AG09319 (cell line): Measurements from ENCODE around the gene SSTR5.

Source experiments
- DNase-seq: peaks from one replicate; pipeline ENCODE4 v3.0.0-alpha.2; 2010; ENCODE audit warnings: low read depth; ENCODE audit errors: extremely low read depth
- CTCF ChIP-seq: IDR thresholded peaks from 2 replicates; pipeline ENCODE4 v1.5.1; 2011; ENCODE audit warnings: low read depth, mild to moderate bottlenecking, inconsistent platforms, low read length, moderate library complexity

SSTR5 gene

DNA sequence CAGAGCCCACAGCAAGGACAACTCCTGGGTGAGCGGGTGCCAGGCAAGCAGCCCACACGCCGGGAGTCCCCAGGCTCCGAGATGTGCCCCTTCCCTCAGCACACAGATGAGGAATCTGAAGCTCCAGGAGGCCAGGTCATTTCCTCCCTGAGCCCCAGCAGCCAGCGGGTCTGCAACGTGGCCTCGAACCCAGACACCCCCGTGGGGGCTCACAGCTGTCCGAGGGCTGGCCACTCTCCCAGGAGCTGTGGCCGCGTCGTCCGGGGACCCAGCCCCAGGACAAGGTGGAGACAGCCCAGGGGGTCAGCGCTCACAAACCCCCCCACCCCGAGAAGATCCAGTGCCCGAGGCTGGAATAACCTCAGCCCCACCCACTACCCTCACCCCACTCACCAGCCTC lies 40.9 kb downstream of the SSTR5 start:
- no peak for DNase-seq
- no peak for TF ChIP-seq CTCF

GRCh38 chr16:1113889-1114526 lies 41.5 kb downstream of the SSTR5 start:
- no peak for TF ChIP-seq CTCF
- no peak for DNase-seq

- no peak for DNase-seq
- TF ChIP-seq CTCF = no peak
Measured at GRCh38 chr16:1116693-1117077, 44.1 kb downstream of the SSTR5 start.

DNA sequence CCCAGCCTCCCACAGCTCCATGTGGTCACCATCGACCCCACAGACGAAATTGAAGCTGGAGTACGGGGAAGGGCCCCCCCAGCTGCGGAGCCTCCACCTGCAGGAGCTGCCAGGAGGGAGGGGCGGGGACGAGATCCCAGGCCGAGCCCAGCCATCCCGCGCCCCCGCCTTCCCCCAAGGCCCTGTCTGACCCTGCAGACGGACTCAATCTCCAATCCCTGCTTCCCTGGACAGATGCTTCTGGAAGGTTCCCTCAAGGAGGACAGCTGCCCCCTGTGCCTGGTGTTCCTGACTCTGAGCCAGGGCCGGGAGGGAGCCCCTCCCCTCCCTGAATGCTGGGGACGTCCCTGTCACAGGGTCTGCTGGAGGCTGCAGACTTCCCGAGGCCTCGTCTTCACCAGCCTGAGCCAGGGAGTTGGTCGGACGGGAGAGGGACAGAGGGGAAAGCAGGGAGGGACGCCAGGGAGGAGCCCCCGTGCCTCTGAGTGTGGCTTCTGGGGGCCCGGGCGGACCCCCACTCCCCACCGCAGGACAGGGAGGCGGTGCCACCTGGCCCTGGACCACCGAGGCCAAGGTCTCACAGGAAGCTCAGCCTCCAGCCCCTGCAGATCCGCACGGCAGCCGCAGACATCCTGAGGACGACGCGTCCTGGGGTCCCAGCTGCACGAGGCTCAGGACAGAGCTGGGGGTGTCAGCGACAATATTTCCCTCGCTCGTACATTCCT lies 44.8 kb downstream of the SSTR5 start:
- DNase-seq = no peak
- TF ChIP-seq CTCF = no peak

DNA sequence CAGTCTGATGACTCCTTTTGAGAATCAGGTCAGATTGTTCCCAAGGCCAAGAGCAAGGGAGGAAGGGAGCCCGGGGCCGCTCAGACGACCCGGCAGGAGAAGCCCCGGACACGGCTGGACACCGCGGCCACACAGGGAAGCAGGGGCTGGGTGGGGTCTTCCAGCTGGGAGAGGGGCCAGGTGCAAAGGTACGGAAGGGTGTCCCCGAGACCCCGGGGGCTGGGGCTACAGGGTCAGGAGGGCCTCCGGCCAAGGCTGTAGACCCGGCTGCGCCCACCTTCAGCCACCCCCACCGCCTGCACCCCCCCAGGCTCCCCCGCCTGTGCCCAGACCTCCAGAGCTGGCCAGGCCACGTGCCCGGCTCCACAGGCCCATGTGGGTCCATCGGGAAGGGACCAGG lies 45.4 kb downstream of the SSTR5 start:
- no peak for TF ChIP-seq CTCF
- no peak for DNase-seq

- TF ChIP-seq CTCF = no peak
- no peak for DNase-seq
Measured at GRCh38 chr16:1119129-1119528, 46.6 kb downstream of the SSTR5 start.

GRCh38 chr16:1119766-1120576 lies 47.4 kb downstream of the SSTR5 start:
- no peak for DNase-seq

More at GRCh38 chr16:1119766-1120576, 47.4 kb downstream of the SSTR5 start:
- TF ChIP-seq CTCF = no peak
